ENCODE measurements around the gene PRUNE2.

PRUNE2 gene

GRCh38 chr9:76901801-76902200 lies 4.1 kb downstream of the PRUNE2 start:
- DNase-seq (ENCODE audit: low spot score), result no peak

- DNase-seq (ENCODE audit: low spot score), result no peak
These were observed 5.0 kb downstream of the PRUNE2 start for GRCh38 chr9:76900884-76901440.

GRCh38 chr9:76898786-76899185 lies 7.1 kb downstream of the PRUNE2 start:
- DNase-seq (ENCODE audit: low spot score), result no peak

GRCh38 chr9:76897804-76898525 lies 7.9 kb downstream of the PRUNE2 start:
- no peak for DNase-seq (ENCODE audit: low spot score)

- DNase-seq (ENCODE audit: low spot score), result no peak
These were observed 9.9 kb downstream of the PRUNE2 start for GRCh38 chr9:76896035-76896434.

GRCh38 chr9:76895186-76895585 lies 10.7 kb downstream of the PRUNE2 start:
- DNase-seq (ENCODE audit: low spot score), result no peak

GRCh38 chr9:76894198-76894597 lies 11.7 kb downstream of the PRUNE2 start:
- DNase-seq (ENCODE audit: low spot score), result peak; percentile 49

GRCh38 chr9:76893395-76893932 lies 12.4 kb downstream of the PRUNE2 start:
- peak; percentile 92 for DNase-seq (ENCODE audit: low spot score)

- no peak for DNase-seq (ENCODE audit: low spot score)
These were observed 14.0 kb downstream of the PRUNE2 start for GRCh38 chr9:76891874-76892273.

GRCh38 chr9:76891279-76891678 lies 14.6 kb downstream of the PRUNE2 start:
- no peak for DNase-seq (ENCODE audit: low spot score)

GRCh38 chr9:76887951-76888350 lies 18.0 kb downstream of the PRUNE2 start:
- no peak for DNase-seq (ENCODE audit: low spot score)

- no peak for DNase-seq (ENCODE audit: low spot score)
These were observed 18.7 kb downstream of the PRUNE2 start for GRCh38 chr9:76887003-76887821.

- no peak for DNase-seq (ENCODE audit: low spot score)
These were observed 19.6 kb downstream of the PRUNE2 start for GRCh38 chr9:76886318-76886717.

- no peak for DNase-seq (ENCODE audit: low spot score)
These were observed 21.1 kb downstream of the PRUNE2 start for GRCh38 chr9:76884823-76885222.

- DNase-seq (ENCODE audit: low spot score), result no peak
These were observed 22.5 kb downstream of the PRUNE2 start for GRCh38 chr9:76883341-76883855.

- DNase-seq (ENCODE audit: low spot score), result no peak
These were observed 23.2 kb downstream of the PRUNE2 start for GRCh38 chr9:76882686-76883085.

- no peak for DNase-seq (ENCODE audit: low spot score)
These were observed 25.7 kb downstream of the PRUNE2 start for GRCh38 chr9:76880210-76880609.

- DNase-seq (ENCODE audit: low spot score), result no peak
These were observed 27.0 kb downstream of the PRUNE2 start for GRCh38 chr9:76878933-76879332.

GRCh38 chr9:76877961-76878360 lies 28.0 kb downstream of the PRUNE2 start:
- DNase-seq (ENCODE audit: low spot score), result no peak

GRCh38 chr9:76876098-76876497 lies 29.8 kb downstream of the PRUNE2 start:
- no peak for DNase-seq (ENCODE audit: low spot score)

- no peak for DNase-seq (ENCODE audit: low spot score)
These were observed 32.1 kb downstream of the PRUNE2 start for GRCh38 chr9:76873821-76874220.

- peak; percentile 85 for DNase-seq (ENCODE audit: low spot score)
These were observed 32.7 kb downstream of the PRUNE2 start for GRCh38 chr9:76873056-76873792.
